ENCODE measurements around the gene NRM.

- no peak for TF ChIP-seq ZNF565 (CRISPR knock-in tag; conservative IDR thresholded peaks at IDR 0.05; ENCODE audit: low read depth)
- no peak; the same call in 1 of the 2 replicates for TF ChIP-seq PATZ1 (CRISPR knock-in tag; IDR thresholded peaks at IDR 0.05; ENCODE audit: borderline replicate concordance)
- no peak for TF ChIP-seq PPARA (CRISPR knock-in tag; IDR thresholded peaks at IDR 0.05; ENCODE audit: borderline replicate concordance)
- TF ChIP-seq RARB (CRISPR knock-in tag; IDR thresholded peaks at IDR 0.05): 0 out of 2 replicates have a peak, but pooled peaks have one; percentile 28
- TF ChIP-seq ZFP30 (CRISPR knock-in tag; IDR thresholded peaks at IDR 0.05): peak; percentile 47; the same call in 1 of the 2 replicates
- TF ChIP-seq CSDC2 (CRISPR knock-in tag; IDR thresholded peaks at IDR 0.05): no peak
- 0 out of 2 replicates have a peak, but pooled peaks have one; percentile 36 for TF ChIP-seq ZFP3 (CRISPR knock-in tag; IDR thresholded peaks at IDR 0.05)
Observed at GRCh38 chr6:30721198-30722024, 30.6 kb upstream of the NRM start.

Measured in SK-N-SH treated with all-trans-retinoic acid at 6 μM for 48 hours (cell line).